HG03175 (cell line): ENCODE measurements around the gene RBP5.

Experiments used
- ATAC-seq: cut with Tn5 transposase; IDR thresholded peaks from one replicate; pipeline ENCODE4 v1.9.1; 2021; ENCODE audit warnings: mild to moderate bottlenecking, moderate library complexity; ENCODE audit not compliant: unreplicated experiment

Gene RBP5

DNA sequence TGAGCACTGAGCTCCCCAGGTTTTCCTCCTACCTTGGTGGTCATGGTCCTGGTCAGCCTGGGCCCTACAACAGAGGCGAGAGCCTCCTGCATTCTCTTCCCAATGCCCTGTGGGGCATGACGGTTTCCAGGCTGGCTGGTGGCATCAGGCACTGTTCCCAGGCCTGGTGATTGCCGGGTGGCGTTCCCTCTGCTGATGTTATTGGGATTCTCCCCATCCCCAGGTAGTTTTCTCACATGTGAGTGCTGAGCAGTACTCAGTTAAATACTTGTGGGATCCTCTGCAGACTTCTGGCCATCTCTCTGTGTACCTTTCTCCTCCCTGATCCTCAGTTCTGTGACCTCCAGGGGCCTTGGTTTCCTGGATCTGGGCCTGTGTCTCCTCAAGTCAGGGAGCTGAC, 52.2 kb downstream of the RBP5 start:
- ATAC-seq = no peak

GRCh38 chr12:7075939-7076338, 52.8 kb downstream of the RBP5 start:
- no peak for ATAC-seq

DNA sequence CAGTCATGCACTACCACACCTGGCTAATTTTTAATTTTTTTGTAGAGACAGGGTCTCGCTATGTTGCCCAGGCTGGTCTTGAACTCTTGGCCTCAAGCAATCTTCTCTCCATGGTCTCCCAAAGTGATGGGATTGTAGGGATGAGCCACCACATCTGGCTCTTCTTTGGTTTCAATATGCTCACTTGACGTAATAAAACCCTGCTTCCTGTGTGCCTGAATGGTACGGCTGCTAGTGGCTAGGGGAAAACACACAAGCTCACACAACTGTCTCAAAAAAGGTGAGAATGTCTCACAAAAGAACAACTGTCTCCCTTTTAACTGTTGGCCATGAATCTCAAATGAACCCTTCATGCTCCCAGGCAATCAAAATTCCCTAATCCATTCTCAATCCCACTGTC, 53.2 kb downstream of the RBP5 start:
- ATAC-seq = no peak

DNA sequence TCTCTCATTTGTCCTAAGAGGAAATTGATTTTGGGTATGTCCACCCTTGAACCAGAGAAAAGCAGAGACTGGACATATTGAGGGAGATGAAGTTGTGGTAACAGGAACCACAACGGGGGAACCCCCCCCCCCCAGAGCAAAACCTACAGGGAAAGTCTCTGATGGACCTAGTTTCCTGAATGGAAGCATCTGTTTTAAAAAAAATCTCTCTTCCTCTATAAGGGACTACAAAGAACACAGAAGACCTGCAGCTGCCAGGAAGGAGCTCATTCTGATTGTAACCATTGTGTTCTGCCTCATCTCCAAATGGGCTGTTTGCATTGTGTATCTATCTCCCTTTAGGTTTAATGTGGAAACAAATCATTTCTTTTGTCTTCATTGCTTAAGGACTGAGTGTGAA, 54.7 kb downstream of the RBP5 start:
- no peak for ATAC-seq
